GM21529 (cell line): Measurements from ENCODE around the gene SH2D3C.

Experiments
- ATAC-seq: cut with Tn5 transposase; IDR thresholded peaks from one replicate; pipeline ENCODE4 v1.9.1; 2021; ENCODE audit not compliant: unreplicated experiment

Gene SH2D3C

DNA sequence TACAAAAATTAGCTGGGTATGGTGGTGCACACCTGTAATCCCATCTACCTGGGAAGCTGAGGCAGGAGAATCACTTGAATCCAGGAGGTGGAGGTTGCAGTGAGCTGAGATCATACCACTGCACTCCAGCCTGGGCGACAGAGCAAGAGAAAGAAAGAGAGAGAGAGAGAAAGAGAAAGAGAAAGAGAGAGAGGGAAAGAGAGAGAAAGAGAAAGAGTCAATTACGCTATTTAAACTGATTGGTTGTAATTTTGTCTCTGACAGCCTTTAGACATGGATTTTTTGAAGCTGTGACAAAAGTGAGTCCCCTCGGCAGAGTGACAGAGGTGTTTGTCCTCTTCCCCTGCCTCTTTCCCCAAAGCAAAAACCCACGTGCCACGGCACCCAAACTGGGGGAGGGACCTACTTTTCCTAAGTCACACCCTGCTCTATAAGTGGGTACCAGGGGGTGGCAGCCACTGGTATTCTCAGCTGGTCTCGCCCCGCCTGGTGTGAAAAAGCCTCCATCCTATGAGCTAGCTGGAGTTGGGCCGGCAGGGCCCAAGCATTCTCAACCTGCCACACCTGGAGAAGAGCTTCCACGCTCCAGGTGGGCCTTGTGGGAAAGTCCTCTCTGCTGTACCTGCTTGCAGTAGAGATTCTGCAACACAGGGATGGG, 75.0 kb downstream of the SH2D3C start:
- no peak for ATAC-seq

DNA sequence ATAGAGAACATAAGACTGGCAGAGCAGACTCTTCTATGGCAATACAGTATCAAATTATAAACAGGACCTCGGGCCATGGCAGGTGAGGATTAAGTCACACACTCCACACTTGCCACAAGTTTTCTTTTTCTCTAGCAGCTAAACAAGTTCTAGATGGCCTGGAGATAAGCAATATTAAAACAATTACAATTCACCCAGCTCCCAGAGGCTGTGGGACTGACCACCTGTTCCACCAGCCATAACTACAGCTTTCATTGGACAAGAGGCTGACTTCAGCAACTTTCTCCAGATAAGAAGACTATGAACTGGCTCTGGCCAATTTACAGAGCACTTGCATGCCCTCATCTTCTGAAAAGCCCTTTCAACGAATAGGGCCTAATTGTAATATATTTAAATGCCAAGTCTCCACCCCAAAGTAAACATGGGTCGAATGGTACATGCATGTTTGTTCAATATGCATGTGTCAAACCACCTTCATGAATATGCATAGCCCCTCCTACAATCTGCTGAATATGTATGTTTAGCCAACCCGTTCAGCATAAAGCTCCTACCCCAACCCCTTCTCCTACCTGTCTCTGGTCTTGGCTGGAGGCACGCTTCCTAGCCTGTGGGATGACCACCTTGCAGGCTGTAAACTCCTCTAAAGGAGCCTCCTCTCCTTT, 77.7 kb downstream of the SH2D3C start:
- ATAC-seq, result no peak

DNA sequence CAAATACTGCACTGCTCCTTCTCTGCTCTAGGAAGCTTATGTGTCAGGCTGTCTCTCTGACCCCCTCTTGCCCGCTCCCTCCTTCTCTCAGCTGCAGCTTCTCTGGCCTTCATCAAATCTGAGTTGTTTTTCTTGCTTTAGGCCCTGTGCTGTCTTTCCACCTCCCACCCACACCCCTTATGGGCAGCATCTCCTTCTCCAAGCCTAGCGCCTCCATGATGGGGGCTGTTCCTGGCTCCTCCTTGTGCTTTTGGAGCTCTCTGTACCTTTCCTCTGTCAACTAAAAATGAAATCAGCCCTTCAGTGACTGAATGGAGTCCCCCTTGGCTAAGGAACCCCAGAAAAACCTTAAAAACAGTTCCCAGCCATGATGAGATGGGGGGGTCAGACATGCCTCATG, 78.3 kb downstream of the SH2D3C start:
- no peak for ATAC-seq

DNA sequence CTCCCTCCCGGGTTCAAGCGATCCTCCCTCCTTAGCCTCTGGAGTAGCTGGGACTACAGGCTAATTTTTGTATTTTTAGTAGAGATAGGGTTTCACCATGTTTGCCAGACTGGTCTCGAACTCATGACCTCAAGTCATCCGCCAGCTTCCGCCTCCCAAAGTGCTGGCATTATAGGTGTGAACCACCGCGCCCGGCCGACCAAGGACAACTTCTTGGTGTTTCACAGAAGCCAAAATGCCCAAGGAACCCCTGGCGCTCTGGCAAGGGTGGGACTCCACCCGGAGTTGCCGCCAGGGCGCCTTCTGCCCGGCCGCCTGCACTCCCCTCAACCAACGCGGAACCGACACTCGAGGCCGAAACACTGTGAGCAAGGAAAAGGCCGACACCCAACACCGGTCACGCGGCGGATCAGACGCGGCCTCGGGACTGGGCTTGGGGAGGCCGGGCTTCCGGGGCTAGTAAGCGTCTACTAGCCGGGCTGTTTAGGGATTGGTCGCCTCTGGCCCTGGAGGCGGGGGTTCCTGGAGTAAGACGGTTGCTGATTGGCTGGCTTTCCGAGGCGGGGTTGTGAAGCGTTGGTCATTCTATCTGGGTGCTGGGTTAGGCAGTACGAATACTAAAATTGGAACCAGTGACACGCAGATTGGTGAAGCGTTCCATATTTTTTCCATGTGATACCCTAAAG, 79.3 kb downstream of the SH2D3C start:
- peak; percentile 91 for ATAC-seq

DNA sequence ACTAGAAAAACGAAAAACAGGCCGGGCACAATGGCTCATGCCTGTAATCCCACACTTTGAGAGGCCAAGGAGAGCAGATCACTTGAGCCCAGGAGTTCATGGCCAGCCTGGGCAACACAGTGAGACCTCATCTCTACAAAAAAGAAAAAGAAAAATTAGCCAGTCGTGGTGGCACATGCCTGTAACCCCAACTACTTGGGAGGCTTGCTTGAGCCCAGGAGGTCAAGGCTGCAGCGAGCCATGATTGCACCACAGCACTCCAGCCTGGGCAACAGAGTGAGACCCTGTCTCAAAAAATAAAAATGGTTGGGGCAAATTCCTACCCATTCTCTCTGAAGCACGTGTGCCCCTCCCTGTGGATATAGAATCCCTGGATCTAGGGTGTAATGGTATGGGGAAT, 80.1 kb downstream of the SH2D3C start:
- ATAC-seq, result no peak

DNA sequence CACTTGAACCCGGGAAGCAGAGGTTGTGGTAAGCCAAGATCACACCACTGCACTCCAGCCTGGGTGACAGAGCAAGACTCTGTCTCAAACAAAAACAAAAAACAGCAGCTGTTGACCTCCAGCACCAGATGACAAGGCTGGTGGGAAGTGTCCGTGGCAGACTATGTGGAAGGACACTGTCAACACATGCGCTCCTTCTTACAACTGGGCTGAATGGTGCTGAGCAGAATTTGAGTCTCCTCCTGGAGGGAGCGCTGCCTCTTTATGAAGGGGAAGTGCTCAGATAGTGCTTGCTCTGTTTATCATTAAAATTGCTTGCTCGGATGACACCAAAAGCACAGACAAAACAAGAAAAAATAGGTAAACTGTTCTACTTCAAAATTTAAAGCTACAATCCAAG, 80.9 kb downstream of the SH2D3C start:
- no peak for ATAC-seq

DNA sequence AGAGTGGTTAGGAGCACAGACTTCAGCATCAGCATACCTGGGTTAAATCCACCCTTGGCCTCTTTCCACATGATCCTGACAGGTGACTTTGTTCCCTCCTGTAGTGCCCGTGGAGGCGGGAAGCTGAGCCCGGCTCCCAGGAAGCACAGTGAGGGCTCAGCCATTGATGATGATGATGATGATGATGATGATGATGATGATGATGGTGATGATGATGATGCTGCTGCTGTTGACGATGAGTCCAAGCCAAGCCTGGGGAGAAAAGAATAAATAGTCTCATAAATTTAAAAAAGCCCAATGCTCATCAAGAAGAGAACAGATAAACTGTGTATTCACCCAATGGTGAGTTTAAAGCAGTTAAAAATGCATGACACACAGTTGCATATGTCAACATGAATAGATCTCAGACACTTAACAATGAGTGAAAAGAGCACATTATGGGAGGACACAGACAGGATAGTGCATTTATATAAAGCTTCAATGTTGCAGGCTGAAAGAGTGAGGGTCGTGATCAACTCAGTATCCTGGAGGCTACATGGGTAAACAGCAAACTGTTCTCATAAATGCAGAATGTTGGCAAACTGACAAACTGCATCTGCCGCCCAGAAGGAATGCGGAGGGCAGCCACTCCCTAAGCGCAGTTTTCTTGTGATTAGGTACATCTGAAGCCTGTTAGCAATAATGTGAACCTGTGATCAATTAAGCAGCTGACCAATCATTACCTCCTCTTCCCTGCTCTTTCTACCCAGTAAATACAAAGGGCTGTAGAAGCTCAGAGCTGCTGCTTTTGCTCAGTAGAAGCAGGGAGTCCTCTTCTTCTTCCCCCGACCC, 83.4 kb downstream of the SH2D3C start:
- ATAC-seq, result no peak

DNA sequence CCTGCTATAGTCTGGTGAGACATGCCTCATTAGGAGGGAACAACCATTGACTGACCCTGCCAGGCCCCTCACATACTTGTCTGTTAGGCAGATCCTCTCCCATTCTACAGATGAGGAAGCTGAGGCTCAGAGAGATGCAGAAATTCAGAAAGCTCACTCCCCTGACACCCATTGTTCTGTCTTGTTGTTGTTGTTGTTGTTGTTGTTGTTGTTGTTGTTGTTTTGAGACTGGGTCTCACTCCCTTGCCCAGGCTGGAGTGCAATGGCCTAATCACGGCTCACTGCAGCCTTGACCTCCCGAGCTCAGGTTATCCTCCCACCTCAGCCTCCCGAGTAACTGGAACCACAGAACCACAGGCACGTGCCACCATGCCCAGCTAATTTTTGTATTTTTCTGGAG, 84.8 kb downstream of the SH2D3C start:
- ATAC-seq, result no peak

DNA sequence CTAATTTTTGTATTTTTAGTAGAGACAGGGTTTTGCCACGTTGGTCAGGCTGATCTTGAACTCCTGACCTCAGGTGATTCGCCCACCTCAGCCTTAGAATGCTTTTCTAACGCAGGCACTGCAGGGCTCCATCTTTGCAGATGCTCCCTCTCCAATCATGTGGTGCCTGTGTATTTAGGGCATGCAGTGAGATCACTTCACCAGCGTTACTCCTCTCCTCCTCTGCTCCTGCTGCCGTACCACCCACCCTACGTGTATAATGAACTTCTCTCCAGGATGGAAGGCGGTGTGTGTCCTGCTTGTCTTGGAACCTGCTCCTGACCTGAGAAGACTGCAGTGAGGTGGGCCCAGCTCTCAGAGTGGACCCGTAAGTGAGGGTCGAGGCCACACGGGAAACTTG, 85.3 kb downstream of the SH2D3C start:
- no peak for ATAC-seq

DNA sequence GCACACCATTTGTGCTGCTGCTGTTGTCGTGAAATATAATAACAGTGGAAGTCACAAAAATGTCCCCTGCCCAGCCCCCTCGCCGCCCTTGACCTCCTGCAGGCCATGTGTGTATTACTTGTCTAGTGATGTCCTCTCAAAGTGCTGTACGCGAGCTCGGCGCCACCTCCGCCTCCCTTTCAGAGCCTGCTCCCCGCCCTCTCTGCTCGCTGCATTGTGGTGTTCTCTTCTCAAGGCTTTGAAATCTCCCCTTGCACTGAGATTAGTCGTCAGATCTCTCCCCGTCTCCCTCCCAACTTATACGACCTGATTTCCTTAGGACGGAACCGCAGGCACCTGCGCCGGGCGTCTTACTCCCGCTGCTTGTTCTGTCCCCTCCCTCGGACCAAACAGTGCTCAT, 86.4 kb downstream of the SH2D3C start:
- ATAC-seq, result no peak

DNA sequence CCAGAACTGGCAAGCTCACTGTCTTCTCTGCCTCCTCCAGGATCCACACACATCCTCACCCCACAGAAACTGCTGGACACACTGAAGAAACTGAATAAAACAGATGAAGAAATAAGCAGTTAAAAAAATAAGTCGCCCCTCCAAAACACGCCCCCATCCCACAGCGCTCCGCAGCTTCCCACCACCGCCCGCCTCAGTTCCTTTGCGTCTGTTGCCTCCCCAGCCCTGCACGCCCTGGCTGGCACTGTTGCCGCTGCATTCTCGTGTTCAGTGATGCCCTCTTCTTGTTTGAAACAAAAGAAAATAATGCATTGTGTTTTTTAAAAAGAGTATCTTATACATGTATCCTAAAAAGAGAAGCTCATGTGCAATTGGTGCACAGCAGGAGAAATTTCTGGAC, 87.7 kb downstream of the SH2D3C start:
- ATAC-seq, result no peak

DNA sequence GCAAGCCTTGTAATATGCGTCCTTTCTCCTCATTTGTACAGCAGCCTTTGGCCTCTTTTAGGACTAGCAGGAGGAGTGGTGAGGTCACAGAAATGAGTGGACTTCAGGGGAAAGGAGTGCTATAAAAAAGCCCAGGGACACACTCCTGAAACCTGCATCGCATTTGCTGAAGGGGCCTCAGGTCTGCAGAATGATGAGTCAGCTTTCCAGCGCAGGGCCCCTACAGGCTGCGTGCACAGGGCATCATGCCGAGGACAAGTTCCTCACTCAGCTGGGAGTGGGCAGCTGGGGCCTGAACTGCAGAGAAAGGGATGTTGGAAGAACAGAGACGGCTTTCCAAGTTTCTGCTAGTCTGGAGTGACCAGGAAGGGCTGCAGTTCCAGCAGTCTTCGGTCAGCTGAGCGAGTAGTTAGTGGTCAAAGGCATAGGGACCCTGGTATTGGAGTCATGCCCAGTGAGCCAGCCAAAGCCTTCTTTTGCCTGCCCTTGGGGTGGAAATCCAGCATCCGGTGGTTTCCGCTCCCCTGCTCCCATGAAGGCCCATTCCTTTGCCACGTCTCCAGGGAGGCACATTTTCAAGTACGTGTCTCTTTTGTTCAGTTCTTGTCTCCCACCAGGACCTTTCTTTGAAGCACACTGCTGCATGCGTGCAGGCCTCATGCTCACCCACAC, 89.0 kb downstream of the SH2D3C start:
- ATAC-seq, result no peak
